Measurements from ENCODE around the gene GFRA1. TPM values are rescaled to one million over a fixed set of nuclear protein-coding genes. Genes with fewer than 3 reads are reported as not detected.

Gene GFRA1
- total RNA-seq, 1 donor from 2014 or later = 18.5 TPM

DNA sequence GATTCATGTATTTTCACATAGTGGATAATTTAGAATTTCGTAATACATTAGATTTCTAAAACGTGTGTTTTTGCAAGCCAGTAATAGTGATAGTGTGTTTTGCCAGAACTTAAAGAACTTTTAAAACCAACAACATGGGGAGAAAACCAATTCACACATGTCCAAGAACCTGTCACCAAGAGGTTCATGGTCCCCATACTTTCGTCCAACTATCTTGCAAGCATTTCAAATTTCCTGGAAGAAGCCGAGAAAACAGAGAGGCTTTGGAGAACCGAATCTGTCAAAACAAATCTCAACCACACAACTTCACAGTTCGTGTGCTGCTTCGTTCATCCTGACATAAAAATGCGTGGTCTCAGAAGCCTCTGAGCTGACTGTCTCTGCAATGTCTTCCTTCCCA is 31.9 kb downstream of the GFRA1 start:
- DNase-seq (ENCODE audit: low read depth in 2 of 2) = no peak

DNA sequence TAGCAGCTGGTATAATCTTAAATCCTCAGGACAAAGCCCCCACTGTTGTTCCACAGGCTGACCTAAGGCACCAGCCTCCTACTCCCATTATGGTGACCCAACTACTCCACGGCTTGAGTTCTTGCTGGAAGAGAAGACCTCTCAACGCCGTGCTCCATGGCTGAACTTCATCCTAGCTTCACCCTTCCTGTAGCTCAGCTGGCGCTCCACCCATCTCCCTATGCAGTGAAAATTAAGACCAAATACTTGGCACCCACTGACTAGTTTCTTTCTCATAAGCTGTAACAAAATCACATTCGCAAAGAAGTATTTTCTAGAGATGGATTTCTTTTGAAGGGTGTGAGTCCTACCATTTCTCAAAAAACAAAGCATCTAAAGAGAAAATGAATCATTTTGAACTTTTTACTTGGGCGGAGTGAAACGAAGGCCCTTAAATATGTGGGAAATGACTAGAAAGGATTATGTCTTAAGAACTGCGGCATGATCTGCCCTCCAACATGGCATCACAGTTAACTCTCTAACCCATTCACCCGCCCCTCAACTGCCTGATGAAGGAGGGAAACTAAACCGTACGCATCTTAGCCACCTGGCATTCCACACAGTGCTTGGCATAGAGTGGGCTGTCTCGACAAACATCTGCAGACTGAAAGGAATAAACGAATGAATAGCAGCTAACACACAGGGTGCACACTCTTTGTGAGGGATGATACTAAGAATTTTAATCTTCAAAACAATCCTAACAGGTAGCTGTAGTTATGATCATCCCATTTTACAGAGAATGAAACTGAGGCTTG is 32.7 kb downstream of the GFRA1 start:
- DNase-seq (ENCODE audit: low read depth in 2 of 2) = no peak

DNA sequence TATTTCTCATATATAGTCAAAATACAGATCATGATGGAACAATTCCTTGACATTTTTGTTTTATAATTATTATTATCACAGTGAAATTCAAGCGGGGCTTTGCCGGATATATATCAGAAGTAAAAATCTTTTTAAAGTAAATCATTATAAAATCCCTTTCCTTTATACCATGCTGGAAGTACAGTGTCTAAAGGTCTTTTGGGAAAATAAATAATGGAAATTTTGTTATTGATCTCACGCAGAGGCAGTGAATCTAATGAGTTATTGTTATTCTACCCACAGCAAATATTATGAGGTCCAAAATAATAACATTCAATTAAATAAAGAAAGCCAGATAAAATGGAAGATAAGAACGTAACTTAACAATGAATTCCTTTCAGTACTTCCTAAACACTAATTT is 33.8 kb downstream of the GFRA1 start:
- no peak for DNase-seq (ENCODE audit: low read depth in 2 of 2)

DNA sequence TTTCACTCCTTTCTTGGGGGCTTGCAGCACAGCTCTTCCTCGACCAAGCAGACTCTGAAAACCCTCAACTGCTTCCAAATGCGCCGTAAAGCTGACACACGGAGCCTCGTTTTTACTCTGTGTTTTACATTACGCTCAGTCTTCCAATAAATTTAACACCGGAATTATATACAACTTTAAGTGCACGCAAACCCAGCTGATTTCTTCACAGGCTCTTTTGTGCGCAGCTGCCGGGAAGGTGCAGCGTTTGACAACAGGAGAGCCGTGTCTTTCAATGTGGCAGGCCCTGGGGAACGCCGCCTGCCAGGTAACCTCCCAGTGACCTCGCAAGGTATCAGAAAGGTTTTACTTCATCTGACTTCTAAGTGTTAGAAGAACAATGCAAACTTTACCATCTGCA is 35.0 kb downstream of the GFRA1 start:
- no peak for DNase-seq (ENCODE audit: low read depth in 2 of 2)

DNA sequence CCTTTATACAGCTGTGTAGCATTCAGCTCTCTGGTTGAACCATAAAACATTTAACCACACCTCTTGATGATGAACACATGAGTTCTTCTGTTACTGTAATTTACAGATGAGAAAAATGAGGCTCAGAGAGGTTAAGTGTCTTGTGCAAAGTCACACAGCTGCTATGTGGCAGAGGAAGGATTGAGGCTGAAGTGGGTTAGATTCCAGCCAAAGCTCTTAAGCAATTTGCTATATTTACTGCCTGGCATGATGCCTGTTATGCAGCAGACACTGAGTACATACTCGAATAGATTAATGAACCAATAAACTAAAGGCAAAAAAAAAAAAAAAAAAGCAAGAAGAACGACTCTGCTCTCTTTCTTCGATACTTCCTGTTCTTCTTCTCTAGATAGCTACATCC is 35.7 kb downstream of the GFRA1 start:
- DNase-seq (ENCODE audit: low read depth in 2 of 2) = no peak

DNA sequence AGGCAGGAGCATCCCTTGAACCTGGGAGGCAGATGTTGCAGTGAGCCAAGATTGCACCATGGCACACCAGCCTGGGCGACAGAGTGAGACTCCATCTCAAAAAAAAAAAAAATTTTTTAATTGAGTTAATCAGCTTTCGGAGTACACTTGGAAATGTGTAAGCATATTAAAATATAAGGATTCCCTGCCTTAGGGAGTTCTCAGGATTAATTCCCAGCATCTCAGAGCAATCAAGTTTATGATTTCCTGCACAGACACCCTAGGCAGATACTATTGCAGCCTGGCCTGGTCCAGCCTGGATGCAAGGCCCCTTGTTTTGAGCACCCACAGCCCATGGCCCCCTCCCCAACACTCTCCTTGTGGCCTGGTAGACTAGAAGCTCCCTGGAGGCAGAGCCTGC is 39.8 kb downstream of the GFRA1 start:
- DNase-seq (ENCODE audit: low read depth in 2 of 2) = no peak

DNA sequence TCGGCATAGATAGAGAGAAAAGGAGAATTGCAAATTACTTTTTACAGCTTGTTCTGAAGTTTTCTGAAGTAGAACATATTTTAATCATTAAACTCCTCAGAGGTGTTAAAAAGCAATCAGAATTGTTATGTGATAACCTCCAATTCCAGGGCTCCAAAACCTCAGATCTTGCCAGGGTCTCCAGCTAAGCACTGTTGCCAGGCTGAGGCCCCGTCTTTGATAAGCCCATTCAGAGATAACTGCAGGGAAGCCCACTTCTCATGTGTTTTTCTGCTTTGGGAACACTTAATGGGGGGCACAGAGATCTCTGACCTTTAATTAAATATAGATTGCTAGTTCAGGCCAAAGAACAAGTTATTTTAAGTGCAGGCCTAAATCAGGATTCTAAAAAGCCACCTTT is 40.4 kb downstream of the GFRA1 start:
- no peak for DNase-seq (ENCODE audit: low read depth in 2 of 2)

DNA sequence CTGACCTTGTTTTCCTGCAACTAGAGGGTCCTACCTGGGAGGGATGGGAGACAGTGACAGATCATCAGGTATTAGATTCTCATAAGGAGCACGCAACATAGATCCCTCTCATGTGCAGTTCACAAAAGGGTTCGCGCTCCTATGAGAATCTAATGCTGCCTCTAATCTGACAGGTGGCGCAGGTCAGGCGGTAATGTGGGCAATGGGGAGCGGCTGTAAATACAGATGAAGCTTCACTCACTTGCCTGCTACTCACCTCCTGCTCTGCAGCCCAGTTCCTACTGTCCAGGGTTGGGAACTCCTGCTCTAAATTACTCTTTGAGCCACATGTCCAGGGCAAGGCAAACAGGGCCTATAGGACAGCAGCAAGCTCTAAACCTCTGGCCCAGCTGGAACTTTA is 46.2 kb downstream of the GFRA1 start:
- no peak for DNase-seq (ENCODE audit: low read depth in 2 of 2)

DNA sequence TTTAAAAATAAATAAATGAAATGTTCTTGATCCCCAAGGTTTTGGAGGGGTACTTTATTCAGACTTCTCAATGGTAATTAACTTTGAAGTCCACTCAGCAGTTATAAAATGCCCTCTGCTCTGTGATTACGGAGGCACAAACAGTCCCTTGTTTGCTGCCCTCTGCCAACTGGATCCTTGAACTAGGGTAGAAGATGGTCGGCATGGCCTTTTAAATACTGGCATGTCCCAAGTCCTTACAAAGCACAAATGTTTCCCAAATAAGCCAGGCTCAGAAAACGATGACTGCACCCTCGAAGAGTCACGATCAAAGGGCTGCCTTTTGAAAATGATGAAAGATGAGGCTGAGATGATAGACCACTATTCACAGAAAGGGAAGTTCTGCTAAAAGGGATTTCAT is 47.0 kb downstream of the GFRA1 start:
- no peak for DNase-seq (ENCODE audit: low read depth in 2 of 2)

DNA sequence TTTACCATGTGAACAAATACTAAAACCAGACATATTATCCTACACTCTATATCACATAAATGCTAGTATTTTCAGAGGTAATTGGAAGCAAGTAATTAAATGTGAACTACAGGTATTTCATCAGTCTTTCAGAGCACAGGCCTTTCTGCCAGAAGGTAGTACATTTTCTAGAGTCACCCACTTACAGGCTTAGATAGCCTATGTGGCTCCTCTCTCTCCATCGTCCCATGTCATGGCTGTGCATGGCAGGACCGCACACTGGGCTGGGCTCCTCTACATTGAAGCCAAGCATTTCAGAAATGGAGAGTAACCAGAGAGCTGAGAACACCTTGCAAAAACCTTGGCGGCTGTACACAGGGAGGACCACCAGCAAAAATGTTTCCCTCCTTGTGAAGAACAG is 49.7 kb downstream of the GFRA1 start:
- DNase-seq (ENCODE audit: low read depth in 2 of 2) = no peak

DNA sequence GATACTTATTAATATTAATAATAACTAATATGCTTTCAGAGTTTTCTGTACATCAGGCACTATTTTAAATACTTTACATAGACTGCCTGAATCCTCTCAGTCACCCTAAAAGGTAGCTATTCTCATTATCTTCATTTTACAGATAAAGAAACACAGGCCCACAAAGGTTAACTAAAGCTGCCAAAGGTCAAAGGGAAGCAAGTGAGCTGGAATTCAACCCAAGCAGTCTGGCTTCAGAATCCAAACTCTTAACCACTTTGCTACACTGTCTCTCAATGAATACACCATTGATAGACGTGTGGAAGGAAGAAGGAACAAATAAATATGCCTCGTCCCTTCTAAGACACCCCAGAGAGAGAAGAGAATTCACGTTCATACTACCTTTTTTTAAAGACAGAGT is 52.0 kb downstream of the GFRA1 start:
- no peak for DNase-seq (ENCODE audit: low read depth in 2 of 2)

DNA sequence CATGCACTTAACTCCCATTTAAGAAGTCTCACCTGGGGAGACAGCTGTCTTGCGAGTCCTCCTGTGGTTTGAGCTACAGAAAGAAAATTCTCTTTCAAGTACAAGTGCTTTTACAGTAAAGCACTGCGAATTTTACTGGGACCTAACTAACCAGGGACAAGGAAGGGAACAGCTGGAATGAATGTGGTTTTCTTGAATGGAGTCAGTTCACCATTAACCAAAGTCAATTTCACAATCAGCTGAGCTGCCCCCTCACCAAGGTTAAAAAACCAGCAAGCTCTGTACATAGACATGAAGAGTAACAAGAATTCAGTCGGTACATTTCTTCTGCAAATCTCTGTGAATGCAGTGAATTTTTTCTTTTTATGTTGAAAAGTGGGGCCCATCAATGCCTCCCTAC is 56.3 kb downstream of the GFRA1 start:
- no peak for DNase-seq (ENCODE audit: low read depth in 2 of 2)

DNA sequence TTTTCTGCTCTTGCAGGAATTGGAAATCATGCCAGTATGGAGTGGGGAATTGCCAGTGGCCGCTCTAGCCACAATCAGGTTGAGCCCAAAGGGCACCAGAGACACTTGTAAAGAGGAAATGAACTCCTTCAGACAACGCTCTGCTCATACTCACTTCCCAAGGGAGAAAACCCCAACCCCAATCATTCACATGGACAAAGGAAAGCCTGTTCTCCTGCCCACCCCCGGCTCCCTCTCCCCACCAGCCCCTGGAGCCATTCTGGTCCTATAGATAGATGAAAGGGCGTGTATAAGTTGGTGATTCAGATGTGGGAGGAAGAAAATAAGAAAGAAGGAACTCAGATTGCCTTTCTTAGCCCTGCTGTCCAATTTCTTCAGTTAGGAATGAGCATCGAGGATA is 57.4 kb downstream of the GFRA1 start:
- no peak for DNase-seq (ENCODE audit: low read depth in 2 of 2)

DNA sequence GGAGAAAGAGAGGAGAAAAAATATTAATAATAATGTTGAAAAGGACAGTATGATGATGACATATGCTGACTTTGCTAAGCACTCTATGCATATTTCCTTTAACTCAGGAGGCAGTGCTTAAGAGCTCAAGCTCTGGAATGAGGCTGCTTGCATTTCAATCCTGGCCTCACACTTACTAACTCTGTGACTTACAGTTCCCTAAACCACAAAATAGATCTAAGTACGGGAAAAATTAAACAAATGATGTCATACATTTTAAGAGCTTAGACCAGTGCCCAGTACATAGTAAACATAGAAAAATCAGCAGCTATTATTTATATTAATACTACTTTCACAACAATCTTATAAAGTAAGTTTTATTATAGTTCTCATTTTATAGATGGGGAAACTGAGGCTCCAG is 61.3 kb downstream of the GFRA1 start:
- DNase-seq (ENCODE audit: low read depth in 2 of 2) = no peak

DNA sequence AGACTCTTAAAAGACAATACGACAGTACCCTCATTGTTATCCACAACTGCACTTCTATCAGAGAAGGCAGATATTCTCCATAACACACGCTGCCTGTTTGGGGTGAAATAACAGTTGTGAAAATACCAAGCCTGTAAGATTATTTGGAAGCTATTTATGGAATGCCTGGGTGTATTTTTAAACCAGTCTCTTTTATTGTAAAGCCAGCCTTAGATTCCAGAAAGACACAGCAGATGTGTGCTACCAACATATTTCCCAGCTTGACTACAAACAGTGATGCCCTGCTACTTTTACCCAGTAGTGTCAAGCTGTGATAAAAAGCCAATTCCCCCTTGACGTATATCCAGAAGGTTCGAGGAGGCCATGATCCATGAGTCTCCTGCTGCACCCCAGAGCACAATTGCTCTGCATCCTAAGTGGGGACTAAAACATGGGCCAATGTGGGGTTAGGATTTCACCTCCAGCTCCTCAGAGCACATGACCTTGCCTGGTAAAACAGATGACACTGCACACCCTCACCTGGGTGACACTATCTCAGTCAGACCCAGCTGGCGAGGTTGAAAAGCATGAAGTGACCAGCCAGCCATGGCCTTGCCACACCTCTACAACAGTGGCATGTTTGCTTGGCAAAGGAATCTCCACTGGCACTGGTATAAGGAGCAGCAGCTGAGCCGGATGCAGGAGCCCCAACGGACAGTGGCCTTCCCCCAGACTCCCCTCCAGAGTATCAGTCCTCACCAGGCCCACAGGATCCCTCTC is 62.2 kb downstream of the GFRA1 start:
- no peak for DNase-seq (ENCODE audit: low read depth in 2 of 2)

DNA sequence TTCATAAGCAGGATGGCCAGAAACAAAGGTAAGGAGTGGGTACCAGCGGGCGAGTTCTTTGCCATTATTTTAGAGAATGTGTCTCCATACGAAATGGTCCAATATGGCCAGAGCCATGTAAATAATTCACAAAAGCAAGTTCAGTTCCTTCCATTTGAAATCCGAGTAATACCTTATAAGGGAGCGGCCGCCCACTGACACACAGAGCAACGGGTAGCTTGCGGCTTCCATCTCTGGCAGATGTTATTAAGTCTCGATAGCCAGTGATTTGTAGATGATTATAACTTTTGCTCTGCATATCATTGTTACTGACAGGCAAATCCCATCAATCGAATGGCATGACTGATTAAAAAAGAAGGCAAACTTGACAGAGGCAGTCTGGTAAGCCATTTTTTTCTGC is 63.2 kb downstream of the GFRA1 start:
- DNase-seq (ENCODE audit: low read depth in 2 of 2) = no peak

DNA sequence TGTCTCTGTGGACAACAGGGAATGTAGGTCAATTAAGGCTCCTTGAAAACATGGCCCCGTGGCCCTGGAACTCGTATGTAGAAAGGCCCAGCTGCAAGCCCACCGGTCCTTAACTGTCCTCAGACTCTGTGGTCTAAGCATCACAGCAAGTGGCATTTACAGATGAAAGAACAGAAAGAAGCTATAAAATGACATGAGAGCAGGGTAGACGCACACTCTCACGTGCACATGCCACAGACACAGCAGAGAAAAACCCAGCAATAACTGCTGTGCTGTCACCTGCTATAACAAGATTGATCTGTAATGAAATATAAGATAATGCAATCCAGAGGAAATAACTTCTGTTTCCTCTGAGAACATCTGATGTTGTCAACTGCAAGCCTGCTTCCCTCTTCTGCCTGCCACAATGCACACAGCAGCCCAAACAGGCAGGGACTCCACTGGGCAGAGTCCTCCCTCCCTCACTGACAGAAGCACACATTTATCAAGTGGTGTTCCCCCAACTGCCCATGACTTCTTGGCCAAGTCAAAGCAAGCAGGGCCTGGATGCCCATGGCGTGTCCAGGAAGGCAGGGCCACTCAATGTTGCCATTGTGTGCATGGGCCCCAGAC is 63.9 kb downstream of the GFRA1 start:
- DNase-seq (ENCODE audit: low read depth in 2 of 2) = no peak

DNA sequence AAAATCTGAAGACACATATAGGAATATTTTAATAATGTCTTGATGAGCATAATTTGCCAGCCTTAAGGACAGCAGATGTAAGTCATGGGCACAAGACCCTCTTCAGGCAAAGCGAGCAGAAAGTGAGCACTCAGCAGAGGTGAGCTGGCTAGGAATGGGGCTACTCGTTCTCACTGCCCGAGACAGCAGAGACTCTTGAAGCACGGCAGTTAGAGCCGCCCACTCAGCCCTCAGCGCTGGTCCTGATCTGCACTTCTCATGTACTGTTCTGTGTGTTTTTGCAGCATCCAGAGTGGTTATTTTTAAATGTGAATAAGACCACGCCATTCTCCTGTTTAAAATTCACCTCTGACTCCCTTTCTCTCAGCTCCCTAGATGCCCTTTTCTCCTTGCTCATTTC is 65.3 kb downstream of the GFRA1 start:
- no peak for DNase-seq (ENCODE audit: low read depth in 2 of 2)

DNA sequence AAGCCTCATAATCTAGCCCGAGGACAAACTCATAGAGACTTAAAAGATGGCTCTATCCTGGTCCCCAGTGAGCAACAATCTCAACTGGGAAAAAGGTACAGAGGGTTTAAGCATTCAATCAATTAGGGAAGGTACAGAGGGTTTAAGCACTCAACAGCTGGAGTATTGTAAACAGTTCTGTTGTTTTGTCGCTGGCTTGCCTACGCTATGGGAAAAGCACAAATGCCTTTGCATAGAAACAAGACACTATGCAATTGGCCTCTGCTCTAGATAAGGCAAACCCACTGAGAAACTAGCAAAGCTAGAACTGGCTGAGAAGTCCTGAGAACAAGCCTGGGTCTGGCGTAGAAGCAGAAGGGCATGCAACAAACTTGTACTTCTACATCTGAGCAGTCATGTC is 69.3 kb downstream of the GFRA1 start:
- no peak for DNase-seq (ENCODE audit: low read depth in 2 of 2)

DNA sequence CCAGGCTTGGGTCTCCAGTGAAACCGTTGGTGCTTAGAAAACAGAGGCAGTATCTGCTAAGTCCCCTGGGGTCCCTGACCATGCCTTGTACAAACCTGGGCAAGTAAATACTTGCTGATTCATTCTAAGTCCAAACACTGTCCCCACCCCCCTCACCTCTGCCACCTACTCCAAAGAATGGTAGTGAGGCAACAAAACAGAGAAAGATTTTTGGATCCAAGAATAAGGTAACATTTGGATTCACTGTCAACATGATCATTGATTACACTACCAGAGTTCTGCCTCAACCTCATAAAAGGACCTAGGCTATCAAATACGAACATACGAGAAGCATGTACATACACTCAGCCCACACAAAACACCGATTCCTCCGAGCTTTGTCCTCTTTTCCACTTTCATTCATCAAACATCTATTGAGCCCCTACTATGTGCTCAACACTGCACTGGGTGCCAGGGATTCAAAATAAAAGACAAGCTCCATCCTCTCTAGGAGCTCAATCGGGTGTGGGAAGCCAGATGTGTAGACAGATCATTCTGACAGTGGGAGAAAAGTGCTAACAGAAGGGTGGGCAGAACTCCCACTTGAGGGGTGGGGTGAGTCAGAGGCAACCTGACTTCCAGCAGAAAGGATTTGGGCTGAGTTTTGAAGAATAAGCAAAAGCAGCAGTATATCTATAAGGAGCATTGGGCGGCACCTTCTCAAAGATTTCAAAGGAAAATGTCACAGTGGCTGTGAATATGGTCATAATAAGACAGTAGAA is 71.2 kb downstream of the GFRA1 start:
- no peak for DNase-seq (ENCODE audit: low read depth in 2 of 2)

DNA sequence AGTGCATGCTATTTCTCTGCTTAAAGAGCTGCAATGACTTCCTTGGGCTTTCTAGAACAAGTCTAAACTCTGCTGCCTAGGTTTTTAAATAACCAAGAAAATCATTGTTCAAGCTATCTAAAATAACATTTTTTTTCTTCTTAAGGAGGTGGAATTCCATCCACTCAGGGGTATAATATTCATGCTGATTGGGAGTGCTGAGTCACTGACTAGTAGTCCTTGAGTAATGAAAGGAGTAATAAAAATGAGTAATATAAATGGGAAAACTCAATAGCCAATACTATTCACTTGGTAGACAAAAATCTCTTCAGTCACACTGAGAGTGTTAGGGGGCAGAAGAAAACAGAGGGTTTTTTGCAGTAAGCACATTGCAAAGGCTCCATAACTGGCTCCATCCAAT is 72.0 kb downstream of the GFRA1 start:
- no peak for DNase-seq (ENCODE audit: low read depth in 2 of 2)

DNA sequence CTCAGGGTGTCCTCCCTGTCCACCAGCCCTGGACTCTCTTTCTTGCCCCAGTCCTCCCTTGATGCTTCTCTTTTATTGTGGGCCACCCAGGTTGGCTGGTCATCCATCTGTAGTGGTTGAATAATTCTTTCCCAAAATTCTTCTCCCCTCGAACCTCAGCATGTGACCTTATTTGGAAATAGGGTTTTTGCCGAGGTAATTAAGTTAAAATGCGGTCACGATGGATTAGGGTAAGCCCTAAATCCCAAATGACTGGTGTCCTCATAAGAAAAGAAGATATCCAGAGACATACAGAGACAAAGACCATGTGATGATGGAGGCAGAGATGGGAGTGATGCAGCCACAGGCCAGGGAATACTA is 74.3 kb downstream of the GFRA1 start:
- DNase-seq (ENCODE audit: low read depth in 2 of 2) = no peak

All from lung microvascular endothelial cell (primary cell).